Lower lobe of right lung (tissue), 2 donors: ENCODE data around the gene SLC1A7. TPM values are rescaled to one million over a fixed set of nuclear protein-coding genes. Genes with fewer than 3 reads are reported as not detected.
A peak's percentile ranks its signal among the peaks of the same experiment; 100 is the strongest.

Experiments
- ATAC-seq, 2 donors: fragments of 200-7000 bp; cut with Tn5 transposase; one replicate each; pipeline ENCODE4 v1.9.1; 2020 to 2022; ENCODE audit warnings: mild to moderate bottlenecking in 2 of 2, moderate library complexity in 2 of 2
- DNase-seq: peaks from one replicate; pipeline ENCODE4 v3.0.0-alpha.2; 2020
- H3K27ac ChIP-seq: fragments of 200-600 bp; one replicate; pipeline ENCODE4 v1.8.0; 2022
- H3K27me3 ChIP-seq: fragments of 200-600 bp; one replicate; pipeline ENCODE4 v1.8.0; 2022; ENCODE audit warnings: low read depth
- H3K36me3 ChIP-seq: fragments of 200-600 bp; one replicate; pipeline ENCODE4 v1.8.0; 2022; ENCODE audit warnings: mild to moderate bottlenecking
- H3K4me1 ChIP-seq: fragments of 200-600 bp; one replicate; pipeline ENCODE4 v1.8.0; 2022
- H3K4me3 ChIP-seq: fragments of 200-600 bp; one replicate; pipeline ENCODE4 v1.8.0; 2022; ENCODE audit warnings: mild to moderate bottlenecking
- H3K9me3 ChIP-seq: fragments of 200-600 bp; one replicate; pipeline ENCODE4 v1.8.0; 2022
- CTCF ChIP-seq: fragments of 200-600 bp; IDR thresholded peaks from one replicate; pipeline ENCODE4 v1.8.0; 2022; ENCODE audit warnings: antibody characterized with exemption, mild to moderate bottlenecking
- intact Hi-C: fragments of 100-400 bp; cut with DNase I; formaldehyde crosslinking; loops from one replicate; pipeline ENCODE4 v1.11.0; 2022
- total RNA-seq: library from RNA; stranded (reverse); fragmentation: NEBNext Ultra II Directional; extraction: Animal tissue kit (Norgen Biotek cat#: 25700); gene quantifications from one replicate; pipeline ENCODE4 v1.2.1, GENCODE V29; 2021
- donor health status: DM: no; HTN: yes; CAD: no; lungs with severe emphysema.

Gene SLC1A7
- total RNA-seq, 1 donor from 2014 or later: 0.68 TPM

- peaks cover 32% of the 10 kb centered on the region for H3K4me1 ChIP-seq
- no peak for TF ChIP-seq CTCF
- H3K9me3 ChIP-seq: no peaks in the 10 kb centered on the region
- no peak for DNase-seq
- intact Hi-C loops: no loop called here
- ATAC-seq: no peak
- no peaks in the 10 kb centered on the region for H3K36me3 ChIP-seq
- H3K27me3 ChIP-seq: no peaks in the 10 kb centered on the region
- H3K27ac ChIP-seq: no peak overlapping the region
- H3K4me3 ChIP-seq: no peak overlapping the region
These were observed 37.8 kb upstream of the SLC1A7 start for GRCh38 chr1:53180226-53180625.

DNA sequence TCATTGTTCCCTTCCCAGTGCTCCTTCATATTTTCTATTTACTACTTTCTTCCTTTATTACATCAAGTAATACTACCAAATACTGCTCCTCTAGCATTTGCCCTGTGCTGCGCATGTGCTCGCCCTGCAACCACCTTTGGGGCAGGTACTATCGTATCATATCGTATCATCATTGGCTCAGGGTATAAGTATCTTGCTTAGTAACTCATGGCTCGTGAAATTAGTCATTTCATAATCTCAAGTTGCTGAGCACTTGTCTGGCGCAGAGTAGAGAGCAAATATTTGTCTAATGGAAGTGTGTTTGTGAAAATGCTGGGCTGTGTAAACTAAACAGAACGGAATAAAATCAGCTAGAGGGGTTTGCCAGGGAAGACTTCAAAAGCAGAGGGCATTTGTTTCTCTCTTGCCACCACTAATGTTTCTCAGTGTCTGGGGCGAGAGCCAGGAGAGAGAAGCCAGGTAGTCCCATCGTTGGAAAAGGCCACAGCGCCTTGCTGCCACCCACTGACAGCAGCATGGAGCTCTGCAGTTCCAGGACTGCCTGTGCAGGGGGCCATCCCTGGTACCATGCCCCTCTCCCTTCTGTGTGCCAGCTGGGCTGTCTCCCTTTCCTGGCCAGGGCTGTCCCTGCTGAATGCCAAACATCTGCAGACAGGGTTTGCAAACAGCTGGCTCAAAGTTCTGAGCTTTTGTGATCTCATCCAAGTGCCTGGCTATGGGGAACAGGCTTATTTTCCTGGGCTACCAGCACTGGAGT is 34.2 kb upstream of the SLC1A7 start:
- no peaks in the 10 kb centered on the region for H3K36me3 ChIP-seq
- H3K9me3 ChIP-seq: no peaks in the 10 kb centered on the region
- intact Hi-C loops: no loop called here
- peaks cover 36% of the 10 kb centered on the region for H3K4me1 ChIP-seq
- peak; percentile 57 for DNase-seq
- peak overlapping the region; percentile 18 for H3K27ac ChIP-seq
- H3K27me3 ChIP-seq: no peaks in the 10 kb centered on the region
- no peak overlapping the region for H3K4me3 ChIP-seq
- ATAC-seq: peak; percentile 88 to 92
- peak; percentile 20 for TF ChIP-seq CTCF

GRCh38 chr1:53174971-53175913 is 32.8 kb upstream of the SLC1A7 start:
- H3K36me3 ChIP-seq: no peaks in the 10 kb centered on the region
- DNase-seq (no peak), ATAC-seq (no peak)
- H3K9me3 ChIP-seq: no peaks in the 10 kb centered on the region
- no peak overlapping the region for H3K27ac ChIP-seq
- no peak for TF ChIP-seq CTCF
- H3K4me3 ChIP-seq: no peak overlapping the region
- H3K4me1 ChIP-seq: peaks cover 36% of the 10 kb centered on the region
- H3K27me3 ChIP-seq: no peaks in the 10 kb centered on the region
- intact Hi-C loops: no loop called here

GRCh38 chr1:53172426-53173128 is 30.1 kb upstream of the SLC1A7 start:
- H3K27me3 ChIP-seq: no peaks in the 10 kb centered on the region
- TF ChIP-seq CTCF: no peak
- DNase-seq (no peak), ATAC-seq (peak in 1 of 2 donors; percentile 20)
- no peaks in the 10 kb centered on the region for H3K36me3 ChIP-seq
- H3K27ac ChIP-seq: no peak overlapping the region
- intact Hi-C loops: no loop called here
- no peak overlapping the region for H3K4me3 ChIP-seq
- H3K4me1 ChIP-seq: peaks cover 35% of the 10 kb centered on the region
- no peaks in the 10 kb centered on the region for H3K9me3 ChIP-seq

GRCh38 chr1:53166912-53167311 is 24.5 kb upstream of the SLC1A7 start:
- DNase-seq (no peak), ATAC-seq (no peak)
- Histone ChIP-seq H3K4me1 (peaks cover under 1% of the 10 kb centered on the region), H3K4me3 (no peak overlapping the region), H3K27me3 (no peaks in the 10 kb centered on the region), H3K36me3 (no peaks in the 10 kb centered on the region), H3K27ac (no peak overlapping the region), H3K9me3 (no peaks in the 10 kb centered on the region)
- intact Hi-C loops: no loop called here
- TF ChIP-seq CTCF: no peak
